Mammary epithelial cell (primary cell): ENCODE measurements around the gene GLT8D2.

Experiments used
- CTCF ChIP-seq, 2 donors: IDR thresholded peaks in 1 of 2; conservative IDR thresholded peaks in 1 of 2; 2 replicates each; pipeline ENCODE4 v1.5.1; 2011 to 2012; ENCODE audit warnings: inconsistent platforms in 2 of 2, low read length in 2 of 2, mild to moderate bottlenecking in 2 of 2, control low read depth in 1 of 2, low read depth in 1 of 2; ENCODE audit not compliant: insufficient read depth in 1 of 2; ENCODE audit errors: extremely low read depth in 1 of 2
- EZH2 ChIP-seq: IDR thresholded peaks from 2 replicates; pipeline ENCODE4 v1.6.1; 2012; ENCODE audit warnings: low read length, inconsistent platforms, borderline replicate concordance

GRCh38 chr12:104006929-104007328, 43.1 kb downstream of the GLT8D2 start:
- TF ChIP-seq CTCF (conservative IDR thresholded peaks at IDR 0.05 in 1 of 2, IDR thresholded peaks at IDR 0.05 in 1 of 2; ENCODE audit: extremely low read depth in 1 of 2, insufficient read depth in 1 of 2, low read depth in 1 of 2, low read length in 2 of 2), result no peak
- no peak for TF ChIP-seq EZH2
